SK-N-MC (cell line): Measurements from ENCODE around the gene SLC16A11.

Source experiments
- EZH2 ChIP-seq: fragments of 200-600 bp; sonication (generic); IDR thresholded peaks from one replicate; pipeline ENCODE4 v1.6.1; 2017; ENCODE audit warnings: antibody characterized with exemption
- FOXP2 ChIP-seq: optimal IDR thresholded peaks from 2 replicates; pipeline ENCODE3; 2011; ENCODE audit warnings: mild to moderate bottlenecking, moderate library complexity; ENCODE audit not compliant: insufficient read depth; ENCODE audit errors: extremely low read length, control extremely low read depth
- POLR2AphosphoS5 ChIP-seq: IDR thresholded peaks from 2 replicates; pipeline ENCODE4 v1.6.1; 2012; ENCODE audit warnings: mild to moderate bottlenecking, low read depth, low read length, borderline replicate concordance

DNA sequence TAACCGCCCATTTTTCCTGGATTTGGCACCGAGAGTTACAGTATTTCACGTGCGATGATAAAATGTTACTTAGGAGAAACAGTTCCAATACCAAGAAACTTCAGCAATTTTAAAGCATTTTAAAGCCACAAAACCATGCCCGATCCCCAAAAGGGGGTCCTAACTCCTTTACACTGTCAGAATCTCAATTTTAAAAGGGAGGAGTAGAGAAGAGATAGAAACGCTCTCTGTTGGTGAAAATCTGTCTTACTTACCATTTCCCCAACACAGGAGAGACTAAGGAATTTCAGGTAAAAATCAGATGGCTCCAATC, 32.0 kb downstream of the SLC16A11 start:
- TF ChIP-seq POLR2AphosphoS5 (no peak), EZH2 (no peak), FOXP2 (no peak)
